Heart right ventricle (tissue), 16 donors: ENCODE measurements around the gene MMP24OS. TPM values are rescaled to one million over a fixed set of nuclear protein-coding genes. Genes with fewer than 3 reads are reported as not detected.

Experiments used
- ATAC-seq, 8 donors: fragments of 200-7000 bp; cut with Tn5 transposase; one replicate each; pipeline ENCODE4 v1.9.1; 2020; ENCODE audit warnings: mild to moderate bottlenecking in 8 of 8, moderate library complexity in 8 of 8, moderate number of reproducible peaks in 1 of 8
- DNase-seq, 2 donors: peaks; one replicate each; pipeline ENCODE4 v3.0.0-alpha.2; 2020
- H3K27ac ChIP-seq, 10 donors: fragments of 200-600 bp; sonication (generic) in 2 of 10; one replicate each; pipeline versions ENCODE4 v1.5.0 to v1.8.0; 2020 to 2022; ENCODE audit warnings: mild to moderate bottlenecking in 3 of 10
- H3K27me3 ChIP-seq, 7 donors: fragments of 200-600 bp; one replicate each; pipeline ENCODE4 v1.8.0; 2021 to 2022; ENCODE audit warnings: mild to moderate bottlenecking in 2 of 7
- H3K36me3 ChIP-seq, 9 donors: fragments of 200-600 bp; sonication (generic) in 1 of 9; one replicate each; pipeline versions ENCODE4 v1.5.0 to v1.8.0; 2020 to 2022; ENCODE audit warnings: mild to moderate bottlenecking in 2 of 9
- H3K4me1 ChIP-seq, 9 donors: fragments of 200-600 bp; sonication (generic) in 1 of 9; one replicate each; pipeline versions ENCODE4 v1.5.0 to v1.8.0; 2020 to 2022; ENCODE audit warnings: mild to moderate bottlenecking in 4 of 9
- H3K4me3 ChIP-seq, 10 donors: fragments of 200-600 bp; sonication (generic) in 2 of 10; one replicate each; pipeline versions ENCODE4 v1.5.0 to v1.8.0; 2020 to 2022; ENCODE audit warnings: mild to moderate bottlenecking in 7 of 10, moderate library complexity in 2 of 10
- H3K9me3 ChIP-seq, 11 donors: fragments of 200-600 bp in 10 of 11; sonication (generic) in 2 of 11; one replicate each; pipeline versions ENCODE4 v1.5.0 to v1.8.0; 2013 to 2022; ENCODE audit warnings: mild to moderate bottlenecking in 2 of 11, control low read depth in 1 of 11, moderate library complexity in 1 of 11
- WGBS, 2 donors: extraction: QIAGEN DNeasy Blood & Tissue Kit; methylation state at CpG; one replicate each; pipeline ENCODE4 v1.1.7; 2013; ENCODE audit warnings: inconsistent platforms in 1 of 2; 5-methylcytosine and 5-hydroxymethylcytosine counted together
- intact Hi-C, 10 donors: fragments of 100-400 bp; cut with DNase I; formaldehyde crosslinking; loops; one replicate each; pipeline versions ENCODE4 v1.11.1 to v1.14.2; 2022
- polyA plus RNA-seq, 2 donors: library from polyadenylated mRNA; stranded (reverse); fragments of 200-250 nt; gene quantifications; one replicate each; pipeline ENCODE4 v1.2.3, GENCODE V29; 2013
- total RNA-seq, 10 donors: library from RNA; stranded (reverse); fragmentation: NEBNext Ultra II Directional in 3 of 10; extraction: Animal tissue kit (Norgen Biotek cat#: 25700) in 3 of 10; gene quantifications; one replicate each; pipeline versions ENCODE4 v1.2.1 to v1.2.4, GENCODE V29; 2021 to 2023
- TF ChIP-seq, protein P1 (sequence below), 9 donors: fragments of 200-600 bp; sonication (generic) in 2 of 9; IDR thresholded peaks; one replicate each; pipeline versions ENCODE4 v1.5.0 to v1.8.0; 2021 to 2022; ENCODE audit warnings: antibody characterized with exemption in 9 of 9, mild to moderate bottlenecking in 5 of 9, moderate library complexity in 1 of 9
- donor health status: Arrhythmogenic right ventricular cardiomyopathy.
- donor health status: ischemic (EF 13 %, LVEDD 7.1; RV severe dilation, severe dysfunction).
- donor health status: healthy with polysubstance abuse.
- donor health status: DM: no; HTN: yes; CAD: no.
- donor health status: DM: no; HTN: no; CAD: no.
- donor health status: ischemic (EF 25% LVEDD 6.9; RV normal size, moderate dysfunction).
- donor health status: ischemic (EF 25% LVEDD 5.7; RV mildly dilated, moderate dysfunction).
- donor health status: healthy.
- donor health status: DM: yes; HTN: yes; CAD: no.
- donor health status: Ischemic cardiomyopathy.
- donor health status: ischemic (EF 35%, LVEDD 5.7; RV mildly dilated, moderate dysfunction).
- donor health status: nonischemic (EF 11% LVEDD 7.7; RV severe dilation, severe dysfunction).
- donor health status: DM: yes; HTN: yes; CAD: no.
- donor health status: PGD.
- donor health status: ischemic (EF 29% LVEDD 5.4; RV normal size, mild dysfunction).
- donor health status: nonischemic (EF 23%, LVEDD 6.1; RV moderate dilation, normal function).

The MMP24OS gene
- total and polyA plus RNA-seq, 12 donors: 14.4 to 64.1 (median 46.1) TPM

- peak overlapping the region in 5 of 10 donors; percentile 97 to 99 (median 99) for H3K27ac ChIP-seq
- ATAC-seq (no peak), DNase-seq (no peak)
- intact Hi-C loops: loop anchor here in 7 of 10 donors (5.0 to 10.0 kb wide), 5 partner anchors 132 to 454 kb away; partner anchors contain the start of genes EDEM2 (in 2 of the 7) and NCOA6 (in 1 of the 7)
- 83 to 85% methylated on average over 5 of the region's 5 CpGs for WGBS, 2 donors
- TF ChIP-seq, protein P1, sequence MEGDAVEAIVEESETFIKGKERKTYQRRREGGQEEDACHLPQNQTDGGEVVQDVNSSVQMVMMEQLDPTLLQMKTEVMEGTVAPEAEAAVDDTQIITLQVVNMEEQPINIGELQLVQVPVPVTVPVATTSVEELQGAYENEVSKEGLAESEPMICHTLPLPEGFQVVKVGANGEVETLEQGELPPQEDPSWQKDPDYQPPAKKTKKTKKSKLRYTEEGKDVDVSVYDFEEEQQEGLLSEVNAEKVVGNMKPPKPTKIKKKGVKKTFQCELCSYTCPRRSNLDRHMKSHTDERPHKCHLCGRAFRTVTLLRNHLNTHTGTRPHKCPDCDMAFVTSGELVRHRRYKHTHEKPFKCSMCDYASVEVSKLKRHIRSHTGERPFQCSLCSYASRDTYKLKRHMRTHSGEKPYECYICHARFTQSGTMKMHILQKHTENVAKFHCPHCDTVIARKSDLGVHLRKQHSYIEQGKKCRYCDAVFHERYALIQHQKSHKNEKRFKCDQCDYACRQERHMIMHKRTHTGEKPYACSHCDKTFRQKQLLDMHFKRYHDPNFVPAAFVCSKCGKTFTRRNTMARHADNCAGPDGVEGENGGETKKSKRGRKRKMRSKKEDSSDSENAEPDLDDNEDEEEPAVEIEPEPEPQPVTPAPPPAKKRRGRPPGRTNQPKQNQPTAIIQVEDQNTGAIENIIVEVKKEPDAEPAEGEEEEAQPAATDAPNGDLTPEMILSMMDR (IDR thresholded peaks at IDR 0.05): no peak
- no peaks in the 10 kb centered on the region for H3K27me3 ChIP-seq
- H3K4me3 ChIP-seq: no peak overlapping the region
- H3K4me1 ChIP-seq: peaks cover 10 to 48% (median 28%) of the 10 kb centered on the region in 9 donors
- peaks cover 0 to 79% (median 11%) of the 10 kb centered on the region in 9 donors for H3K36me3 ChIP-seq
- H3K9me3 ChIP-seq: no peaks in the 10 kb centered on the region
Observed at GRCh38 chr20:35279040-35279439, 1.1 kb upstream of the MMP24OS start.

DNA sequence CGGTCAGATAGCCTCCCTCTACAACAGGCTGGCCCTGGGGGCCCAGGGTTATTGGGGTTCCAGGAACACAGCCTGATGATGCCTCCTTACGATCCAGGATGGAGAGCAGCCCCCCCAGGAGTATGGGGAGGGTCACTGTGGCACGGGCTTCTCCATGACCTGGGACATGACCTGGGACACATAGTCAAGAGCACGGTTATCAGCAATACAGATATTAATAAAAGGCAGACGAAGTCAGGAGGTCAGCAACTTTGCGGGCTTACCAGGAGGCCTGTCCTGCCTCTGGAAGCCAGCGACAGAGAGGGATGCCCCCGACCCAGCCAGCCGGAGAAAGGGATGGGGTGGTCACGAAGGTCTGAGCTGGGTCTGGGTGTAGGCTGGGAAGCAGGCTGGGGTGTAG is 795 bp downstream of the MMP24OS start:
- WGBS, 2 donors: 9 to 12% methylated on average over 10 of the region's 10 CpGs
- Histone ChIP-seq H3K4me1 (peaks cover 3 to 35% (median 16%) of the 10 kb centered on the region in 9 donors), H3K36me3 (peaks cover 0 to 80% (median 11%) of the 10 kb centered on the region in 9 donors), H3K9me3 (no peaks in the 10 kb centered on the region), H3K4me3 (peak overlapping the region; percentile 56 to 89 (median 80)), H3K27me3 (no peaks in the 10 kb centered on the region), H3K27ac (peak overlapping the region; percentile 96 to 99 (median 98))
- DNase-seq (no peak), ATAC-seq (no peak)
- intact Hi-C loops: loop anchor here in 7 of 10 donors (5.0 to 10.0 kb wide), 5 partner anchors 130 to 452 kb away; partner anchors contain the start of genes EDEM2 (in 2 of the 7) and NCOA6 (in 1 of the 7)
- TF ChIP-seq, protein P1 (IDR thresholded peaks at IDR 0.05): no peak

DNA sequence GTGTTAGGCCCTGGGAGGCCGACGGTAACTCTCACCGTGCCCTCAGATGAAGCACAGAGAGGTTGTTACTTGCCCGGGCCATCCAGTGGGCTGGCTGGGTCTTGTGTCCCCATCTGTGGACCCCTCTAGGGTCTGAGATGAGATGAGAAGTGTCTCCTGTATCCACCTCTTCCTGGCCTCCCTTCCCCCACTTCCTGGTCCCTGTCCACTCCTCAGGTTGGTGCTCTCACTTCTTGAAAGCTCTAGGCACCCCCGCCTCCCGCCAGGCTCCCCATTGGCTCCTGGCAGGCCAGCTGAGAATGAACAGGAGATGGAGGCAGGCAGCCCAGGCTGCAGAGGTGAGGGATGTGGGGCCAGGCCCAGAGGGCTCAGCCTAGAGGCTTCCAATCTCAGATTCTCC is 1.5 kb downstream of the MMP24OS start:
- ATAC-seq (no peak), DNase-seq (no peak)
- H3K36me3 ChIP-seq: peaks cover 0 to 80% (median 16%) of the 10 kb centered on the region in 9 donors
- peaks cover 3 to 34% (median 16%) of the 10 kb centered on the region in 9 donors for H3K4me1 ChIP-seq
- peak overlapping the region in 6 of 10 donors; percentile 72 to 89 (median 82) for H3K4me3 ChIP-seq
- H3K9me3 ChIP-seq: no peaks in the 10 kb centered on the region
- H3K27ac ChIP-seq: peak overlapping the region in 7 of 10 donors; percentile 97 to 99 (median 99)
- 91 to 94% methylated on average over 6 of the region's 6 CpGs for WGBS, 2 donors
- no peaks in the 10 kb centered on the region for H3K27me3 ChIP-seq
- intact Hi-C loops: loop anchor here in 7 of 10 donors (5.0 to 10.0 kb wide), 5 partner anchors 129 to 452 kb away; partner anchors contain the start of genes EDEM2 (in 2 of the 7) and NCOA6 (in 1 of the 7)
- TF ChIP-seq, protein P1 (IDR thresholded peaks at IDR 0.05): no peak

DNA sequence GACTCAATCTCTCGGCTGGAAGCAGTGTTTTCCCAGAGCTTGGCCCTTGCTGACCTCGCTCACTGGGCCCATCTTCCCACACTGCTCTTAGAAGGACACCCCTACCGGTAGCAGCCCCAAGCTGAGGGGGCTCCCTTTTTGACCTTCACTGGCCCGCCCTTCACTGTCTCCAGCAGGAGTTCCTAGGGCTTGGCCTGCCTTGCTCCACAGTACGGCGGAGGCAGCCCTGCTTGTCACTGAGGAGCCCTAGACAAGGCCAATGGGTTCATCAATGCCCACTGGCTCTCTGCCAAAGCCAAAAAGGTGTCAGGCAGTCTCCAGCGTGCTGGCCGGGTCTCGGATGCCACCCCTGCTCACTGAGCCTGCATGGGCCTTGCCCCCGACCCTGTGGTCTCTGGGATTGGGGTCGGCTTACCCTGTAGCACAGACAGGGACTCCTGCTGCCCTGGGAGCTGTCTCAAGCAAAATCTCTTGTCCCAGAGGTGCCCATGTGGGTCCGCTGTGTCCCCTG is 2.1 kb downstream of the MMP24OS start:
- peak overlapping the region in 1 of 10 donors; percentile 99 for H3K27ac ChIP-seq
- TF ChIP-seq, protein P1 (IDR thresholded peaks at IDR 0.05): no peak
- H3K4me3 ChIP-seq: no peak overlapping the region
- H3K36me3 ChIP-seq: peaks cover 0 to 82% (median 17%) of the 10 kb centered on the region in 9 donors
- no peaks in the 10 kb centered on the region for H3K9me3 ChIP-seq
- DNase-seq: no peak
- WGBS, 2 donors: 87 to 92% methylated on average over 12 of the region's 12 CpGs
- no peak for ATAC-seq
- intact Hi-C loops: loop anchor here in 7 of 10 donors (5.0 to 10.0 kb wide), 5 partner anchors 128 to 451 kb away; partner anchors contain the start of genes EDEM2 (in 2 of the 7) and NCOA6 (in 1 of the 7)
- peaks cover 3 to 34% (median 16%) of the 10 kb centered on the region in 9 donors for H3K4me1 ChIP-seq
- no peaks in the 10 kb centered on the region for H3K27me3 ChIP-seq
